NB4 (cell line): Measurements from ENCODE around the gene CAMKMT.

Experiments used
- CTCF ChIP-seq: IDR thresholded peaks from one replicate; pipeline ENCODE4 v1.5.1; 2012; ENCODE audit warnings: low read depth, low read length
- MAX ChIP-seq: IDR thresholded peaks from 2 replicates; pipeline ENCODE4 v1.6.1; 2011; ENCODE audit warnings: low read depth, low read length
- MYC ChIP-seq: IDR thresholded peaks from 2 replicates; pipeline ENCODE4 v1.6.1; 2011; ENCODE audit warnings: low read depth, low read length
- POLR2A ChIP-seq: IDR thresholded peaks from 2 replicates; pipeline ENCODE4 v1.6.1; 2011; ENCODE audit warnings: mild to moderate bottlenecking; ENCODE audit not compliant: insufficient read length; ENCODE audit errors: extremely low read depth

GRCh38 chr2:44718431-44718830 lies 356.7 kb downstream of the CAMKMT start:
- TF ChIP-seq CTCF = no peak
- no peak for TF ChIP-seq POLR2A
- no peak for TF ChIP-seq MAX
- no peak for TF ChIP-seq MYC
